ENCODE results near the gene NOXO1.

- no peak for TF ChIP-seq CTCF (IDR thresholded peaks at IDR 0.05)
- no peak for TF ChIP-seq POLR2AphosphoS5 (IDR thresholded peaks at IDR 0.05)
- no peak for TF ChIP-seq EP300 (IDR thresholded peaks at IDR 0.05)
- TF ChIP-seq POLR2A (IDR thresholded peaks at IDR 0.05; ENCODE audit: low read depth) = no peak
Measured at GRCh38 chr16:2015117-2015946, 34.1 kb upstream of the NOXO1 start.

Measured in esophagus muscularis mucosa (tissue), 4 donors.